NCI-H128 (cell line): ENCODE results near the gene FRRS1.
"Not testable (repeated sequence)": the region's sequence is repeated elsewhere in the genome, so short reads cannot be mapped to it uniquely, and the experiment has no call there.

ENCODE experiments used
- DNase-seq: peaks from one replicate; lab custom pipeline; 2025; ENCODE audit not compliant: unreplicated experiment; lab: John Stamatoyannopoulos, UW

FRRS1 gene, protein sequence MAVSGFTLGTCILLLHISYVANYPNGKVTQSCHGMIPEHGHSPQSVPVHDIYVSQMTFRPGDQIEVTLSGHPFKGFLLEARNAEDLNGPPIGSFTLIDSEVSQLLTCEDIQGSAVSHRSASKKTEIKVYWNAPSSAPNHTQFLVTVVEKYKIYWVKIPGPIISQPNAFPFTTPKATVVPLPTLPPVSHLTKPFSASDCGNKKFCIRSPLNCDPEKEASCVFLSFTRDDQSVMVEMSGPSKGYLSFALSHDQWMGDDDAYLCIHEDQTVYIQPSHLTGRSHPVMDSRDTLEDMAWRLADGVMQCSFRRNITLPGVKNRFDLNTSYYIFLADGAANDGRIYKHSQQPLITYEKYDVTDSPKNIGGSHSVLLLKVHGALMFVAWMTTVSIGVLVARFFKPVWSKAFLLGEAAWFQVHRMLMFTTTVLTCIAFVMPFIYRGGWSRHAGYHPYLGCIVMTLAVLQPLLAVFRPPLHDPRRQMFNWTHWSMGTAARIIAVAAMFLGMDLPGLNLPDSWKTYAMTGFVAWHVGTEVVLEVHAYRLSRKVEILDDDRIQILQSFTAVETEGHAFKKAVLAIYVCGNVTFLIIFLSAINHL

DNA sequence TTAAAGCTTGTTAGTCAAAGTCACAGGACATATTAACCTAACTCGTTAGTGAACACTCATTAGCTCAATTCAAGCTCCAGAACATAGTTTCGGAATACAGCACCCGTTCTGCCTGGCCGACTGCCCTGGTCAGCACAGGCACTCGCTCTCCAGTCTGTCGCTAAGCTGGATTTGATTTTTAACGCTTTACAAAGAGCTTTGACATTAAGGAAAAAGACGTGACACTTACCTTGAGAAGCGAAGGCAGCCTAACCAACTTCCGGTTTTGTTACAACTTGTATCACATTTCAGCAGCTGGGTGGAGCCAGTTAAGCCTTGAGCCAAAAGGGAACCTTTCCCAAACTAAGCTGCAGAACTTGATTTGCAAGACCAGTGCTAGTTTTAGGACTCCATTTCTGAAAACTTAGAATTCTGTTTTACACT lies at the start of gene FRRS1:
FRRS1 (minus strand) TSS at position 258 of the 423 bp plus-strand sequence. CDS start 17,867 bp downstream, outside the sequence.
- peak; percentile 46 for DNase-seq

DNA sequence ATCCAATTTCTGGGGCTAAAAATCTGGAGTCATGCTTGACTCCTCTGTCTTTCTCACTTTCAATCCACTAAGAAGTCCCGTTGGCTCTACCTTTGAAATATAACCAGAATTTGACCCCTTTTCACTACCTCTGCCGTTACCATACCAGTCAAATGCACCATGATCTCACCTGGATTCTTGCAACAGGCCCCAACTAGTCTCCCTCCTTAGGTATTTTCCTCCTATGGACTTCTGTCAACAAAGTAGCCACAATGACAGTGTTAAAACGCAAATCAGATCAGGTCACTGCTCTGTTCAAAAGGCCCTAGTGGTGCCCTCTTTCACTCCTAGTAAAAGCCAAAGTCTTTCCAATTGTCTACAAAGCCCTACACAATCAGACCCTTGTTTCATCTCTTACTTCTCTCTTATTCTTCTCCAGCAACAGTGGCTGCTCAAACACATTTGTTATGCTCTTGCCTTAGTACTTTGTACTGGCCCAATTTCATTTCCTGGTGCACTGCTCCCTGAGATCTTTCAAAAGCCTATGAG lies 48.0 kb upstream of the FRRS1 start:
- DNase-seq: no peak

DNA sequence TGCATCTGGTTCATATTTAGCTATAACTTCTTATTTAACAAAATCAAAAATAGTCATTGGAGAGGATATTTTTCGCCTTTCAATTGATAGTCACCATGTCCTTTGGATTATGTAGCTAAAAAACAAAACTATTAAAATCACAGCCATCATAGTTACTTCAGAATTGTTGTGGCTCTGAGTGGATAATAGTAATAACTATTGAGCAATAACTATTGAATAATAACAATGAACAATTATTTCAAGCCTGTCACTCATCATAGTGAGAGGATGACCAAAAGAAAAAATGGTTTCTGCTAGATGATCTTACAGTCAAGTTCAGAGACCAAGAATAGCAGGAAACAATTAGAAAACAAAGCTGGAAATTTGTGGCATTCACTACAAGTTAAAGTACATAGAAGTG lies 45.3 kb upstream of the FRRS1 start:
- DNase-seq: no peak

DNA sequence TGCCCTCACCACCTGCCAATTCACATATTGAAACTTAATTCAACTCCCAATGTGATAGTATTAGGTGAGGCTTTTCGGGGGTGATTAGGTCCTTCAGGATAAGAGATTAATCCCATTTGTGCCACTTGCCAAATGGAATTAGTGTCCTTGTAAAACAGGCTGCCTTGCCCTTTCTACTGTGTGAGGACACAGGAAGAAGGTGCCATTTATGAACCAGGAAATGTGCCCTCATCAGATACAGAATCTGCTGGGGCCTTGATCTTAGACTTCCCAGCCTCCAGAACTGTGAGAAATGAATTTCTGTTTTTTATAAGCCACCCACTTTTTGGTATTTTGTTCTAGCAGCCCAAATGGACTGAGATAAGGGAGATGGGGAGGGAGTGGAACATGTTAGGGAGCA lies 44.6 kb upstream of the FRRS1 start:
- no peak for DNase-seq

DNA sequence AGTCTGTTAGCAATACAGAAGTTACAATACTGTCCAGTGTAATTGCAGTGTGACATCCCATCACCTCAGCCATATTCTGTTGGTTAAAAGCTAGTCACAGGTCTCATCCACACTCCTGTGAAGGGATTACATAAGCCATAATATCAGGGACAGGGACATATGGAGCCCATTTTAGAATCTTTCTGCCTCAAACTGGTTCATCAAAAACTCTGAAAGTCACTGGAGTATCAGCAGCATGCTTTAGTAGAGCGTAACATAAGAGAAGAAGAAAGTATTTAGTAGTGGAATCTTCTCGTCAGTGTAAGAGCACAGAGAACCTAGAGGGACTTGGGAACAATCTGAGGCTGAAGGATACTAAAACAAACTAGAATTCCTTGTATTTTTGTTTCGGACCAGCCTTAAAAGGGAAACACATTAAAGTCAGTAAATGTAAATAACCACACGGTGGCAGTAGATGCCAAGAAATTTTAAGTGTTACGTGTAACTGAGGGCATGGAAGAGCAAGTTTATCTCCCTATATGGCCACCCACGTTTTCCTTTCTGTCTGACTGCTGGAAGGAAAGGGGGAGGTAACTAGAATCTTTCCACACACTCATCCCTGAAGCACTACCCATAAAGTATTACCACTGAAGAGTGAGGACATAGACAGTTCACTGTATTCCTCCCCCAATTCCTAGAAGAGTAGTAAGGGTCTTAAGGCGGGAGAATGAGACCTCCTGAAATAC lies 42.1 kb upstream of the FRRS1 start:
- peak; percentile 71 for DNase-seq

DNA sequence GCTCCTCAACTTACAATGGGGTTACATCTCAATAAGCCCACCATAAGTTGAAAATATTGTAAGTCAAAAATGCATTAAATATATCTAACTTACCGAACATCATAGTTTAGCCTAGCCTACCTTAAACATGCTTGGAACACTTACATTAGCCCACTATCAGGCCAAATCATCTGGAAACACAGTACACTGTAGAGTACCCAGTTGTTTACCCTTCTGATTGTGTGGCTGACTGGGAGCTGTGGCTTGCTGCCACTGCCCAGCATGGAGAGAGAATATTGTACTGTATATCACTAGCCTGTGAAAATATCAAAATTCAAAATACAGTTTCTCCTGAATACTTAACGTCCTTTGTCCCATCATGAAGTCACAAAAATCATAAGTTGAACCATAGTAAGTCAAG lies 40.4 kb upstream of the FRRS1 start:
- DNase-seq: no peak

DNA sequence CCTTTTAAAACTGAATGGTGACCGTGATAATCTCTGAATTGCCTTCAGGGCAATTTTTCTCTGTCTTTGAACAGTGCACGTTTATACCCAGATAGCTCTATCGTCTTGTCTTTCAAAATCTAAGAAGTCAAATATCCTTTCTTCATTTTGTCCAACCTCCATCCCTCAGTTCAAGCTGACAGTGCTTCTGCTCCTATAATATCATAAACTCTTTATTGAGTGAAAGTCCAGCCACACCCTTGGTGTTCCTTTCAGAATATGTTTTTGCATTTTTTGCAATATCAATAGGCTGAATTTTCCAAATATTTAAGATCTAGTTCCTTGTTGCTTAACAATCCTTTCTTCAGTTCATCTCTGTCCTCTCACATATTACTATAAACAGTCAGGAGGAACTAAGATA lies 35.1 kb upstream of the FRRS1 start:
- no peak for DNase-seq

DNA sequence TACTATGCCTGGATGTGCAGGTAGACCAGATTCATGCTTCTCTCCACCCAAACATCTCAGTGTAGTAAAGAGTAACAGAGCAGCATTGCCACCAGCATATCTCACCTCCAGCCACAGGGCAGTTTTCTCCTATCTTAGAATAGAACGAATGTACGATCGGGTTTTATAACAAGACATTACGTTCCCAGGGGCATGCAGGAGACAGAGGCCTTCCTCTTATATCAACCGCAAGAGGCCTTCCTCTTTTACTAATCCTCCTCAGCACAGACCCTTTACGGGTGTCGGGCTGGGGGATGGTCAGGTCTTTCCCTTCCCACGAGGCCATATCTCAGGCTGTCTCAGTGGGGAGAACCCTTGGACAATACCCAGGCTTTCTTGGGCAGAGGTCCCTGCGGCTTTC lies 27.4 kb upstream of the FRRS1 start:
- not testable (repeated sequence) for DNase-seq

DNA sequence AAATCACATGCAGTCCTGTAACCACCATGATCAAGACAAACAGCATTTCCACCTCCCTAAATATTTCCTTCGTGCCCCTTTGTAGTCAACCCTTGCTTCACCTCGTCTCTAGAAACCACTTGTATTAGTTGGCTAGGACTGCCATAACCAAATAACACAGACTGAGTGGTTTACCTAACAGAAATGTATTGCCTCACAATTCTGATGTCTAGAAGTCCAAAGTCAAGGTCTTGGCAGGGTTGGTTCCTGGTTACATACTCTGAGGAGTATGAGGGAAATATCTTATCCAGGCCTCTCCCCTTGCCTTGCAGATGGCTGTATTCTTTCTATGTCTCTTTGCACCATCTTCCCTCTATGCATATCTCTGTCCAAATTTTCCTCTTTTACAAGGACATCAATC lies 23.3 kb upstream of the FRRS1 start:
- no peak for DNase-seq

DNA sequence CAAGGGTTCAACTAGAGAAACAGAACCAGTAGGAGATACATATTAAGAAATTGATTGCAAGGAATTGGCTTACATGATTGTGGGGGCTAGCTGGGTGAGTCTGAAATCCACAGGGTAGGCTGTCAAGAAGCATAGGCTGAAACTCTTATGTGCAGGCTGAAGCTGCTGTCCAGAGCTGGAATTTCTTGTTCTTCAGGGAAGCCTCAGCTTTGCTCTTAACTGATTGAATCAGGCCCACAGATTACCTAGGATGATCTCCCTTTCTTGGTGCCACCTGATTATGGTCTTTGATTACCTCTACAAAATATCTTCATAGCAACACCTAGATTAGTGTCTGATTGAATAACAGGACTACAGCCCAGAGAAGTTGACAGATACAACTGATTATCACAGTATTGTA lies 22.5 kb upstream of the FRRS1 start:
- no peak for DNase-seq

DNA sequence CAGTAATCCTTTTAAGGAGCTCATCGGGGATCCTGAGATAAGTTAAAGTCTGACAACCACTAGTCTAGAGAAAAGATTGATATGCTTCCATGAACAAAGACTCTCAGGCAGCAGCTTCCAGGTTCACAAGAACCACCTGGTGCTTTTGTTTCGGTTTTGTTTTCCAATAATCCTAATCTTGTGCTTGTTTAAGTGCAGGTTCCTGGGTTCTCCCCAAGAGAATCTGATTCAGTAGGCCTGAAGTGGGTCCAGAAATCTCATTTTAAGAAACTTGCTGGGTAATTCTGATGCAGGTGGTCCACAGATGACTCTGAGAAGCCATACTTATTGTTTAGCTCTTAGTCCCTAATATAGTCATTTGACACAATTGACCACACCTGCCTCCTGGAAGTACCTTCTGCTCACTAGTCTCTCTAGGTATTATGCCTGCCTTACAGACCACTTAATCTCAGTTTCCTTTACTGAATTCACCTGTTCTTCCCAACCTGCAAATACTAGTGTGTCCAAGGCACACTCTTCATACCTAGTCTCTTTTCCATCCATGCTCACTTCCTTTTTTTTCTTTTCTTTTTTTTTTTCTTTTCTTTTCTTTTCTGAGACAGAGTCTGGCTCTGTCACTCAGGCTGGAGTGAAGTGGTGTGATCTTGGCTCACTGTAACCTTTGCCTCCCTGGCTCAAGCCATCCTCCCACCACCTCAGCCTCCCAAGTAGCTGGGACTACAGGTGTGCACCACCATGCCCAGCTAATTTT lies 20.5 kb upstream of the FRRS1 start:
- DNase-seq: no peak

DNA sequence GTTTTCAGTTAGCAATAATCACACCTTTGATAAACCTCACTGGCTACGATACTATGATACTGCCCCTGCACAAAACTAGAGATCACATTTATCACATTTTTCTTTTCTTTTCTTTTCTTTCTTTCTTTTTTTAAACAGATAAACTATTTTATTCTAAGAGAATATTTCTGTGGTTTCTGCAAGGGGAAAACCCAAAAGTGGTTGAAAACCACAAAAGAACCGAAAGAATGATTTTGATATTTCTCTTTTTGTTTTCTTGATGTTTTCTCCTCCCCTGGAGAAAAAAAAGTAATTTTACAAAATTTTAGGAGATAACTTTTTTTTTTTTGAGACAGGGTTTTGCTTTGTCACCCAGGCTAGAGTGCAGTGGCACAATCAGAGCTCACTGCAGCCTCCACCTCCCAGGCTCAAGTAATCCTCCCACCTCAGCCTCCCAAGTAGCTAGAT lies 18.4 kb upstream of the FRRS1 start:
- DNase-seq: no peak

DNA sequence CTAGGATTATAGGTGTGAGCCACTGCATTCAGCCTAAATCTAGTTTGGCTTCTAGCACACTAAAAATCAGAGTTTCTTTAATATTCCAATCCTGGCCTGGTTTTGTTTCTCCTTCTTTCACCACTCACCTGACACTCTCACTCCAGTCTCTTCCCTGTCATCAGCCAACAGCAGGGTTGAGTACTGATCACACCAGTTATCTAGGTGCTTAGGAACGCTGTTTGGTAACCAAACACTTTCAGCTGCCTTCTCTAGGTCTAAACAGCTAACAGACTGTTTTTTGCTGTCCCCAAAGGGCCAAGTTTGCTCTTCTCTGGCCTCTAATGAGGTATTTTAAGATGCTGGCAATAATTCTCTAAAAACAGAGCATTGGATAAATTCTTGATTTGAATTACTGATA lies 17.7 kb upstream of the FRRS1 start:
- DNase-seq: no peak

DNA sequence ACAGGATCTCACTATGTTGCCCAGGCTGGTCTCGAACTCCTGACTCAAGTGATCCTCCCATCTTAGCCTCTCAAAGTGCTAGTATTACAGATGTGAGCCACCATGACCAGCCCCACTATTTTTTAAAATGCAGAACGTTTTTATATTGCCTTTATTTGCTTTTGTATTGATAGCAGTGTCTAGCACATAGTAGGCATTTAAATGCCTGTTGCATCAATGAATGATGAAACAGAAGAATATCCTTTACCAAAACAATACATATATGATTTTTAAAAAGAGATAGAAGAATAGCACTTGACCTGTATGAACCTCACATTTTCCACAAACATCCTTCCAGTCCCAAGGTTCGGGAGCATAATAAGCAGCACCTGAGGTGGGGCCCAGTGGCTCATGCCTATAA lies 16.5 kb upstream of the FRRS1 start:
- no peak for DNase-seq

DNA sequence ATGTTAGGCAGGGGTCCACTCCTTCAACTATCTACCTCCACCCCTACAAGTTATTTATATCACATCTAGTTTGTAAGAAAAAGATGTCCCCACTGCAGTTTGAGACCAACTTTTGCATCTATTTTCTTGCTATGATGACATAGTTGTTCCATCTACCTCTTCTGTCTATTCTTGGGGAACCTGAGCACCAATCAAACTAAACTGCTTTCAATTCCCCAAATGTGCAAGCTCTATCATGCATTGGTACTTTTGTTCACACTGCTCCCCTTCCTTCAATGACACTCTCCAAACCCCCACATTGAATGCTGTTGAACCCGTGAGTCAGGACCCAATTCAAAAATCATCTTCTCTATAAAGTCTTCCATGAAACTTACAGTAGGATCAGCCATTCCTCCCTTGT lies 16.0 kb upstream of the FRRS1 start:
- DNase-seq: no peak

DNA sequence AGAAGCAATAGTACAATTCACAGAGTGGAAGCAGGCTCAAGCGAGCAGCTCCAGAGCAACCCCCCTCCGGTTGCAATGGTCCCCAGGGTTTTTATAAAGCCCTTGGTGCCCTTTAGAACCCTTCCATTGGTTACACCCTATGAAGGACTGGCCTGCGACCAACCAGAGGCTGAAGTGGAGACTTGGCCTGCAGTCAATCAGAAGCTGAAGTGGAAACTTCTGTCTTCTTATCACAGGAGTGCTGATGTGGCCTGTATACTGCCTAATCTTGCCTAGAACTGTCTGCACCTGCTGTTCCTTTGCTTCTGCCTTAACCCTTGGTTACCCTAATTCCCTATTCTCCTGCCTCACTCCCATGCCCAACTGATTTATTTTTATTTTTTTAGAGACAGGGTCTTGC lies 15.4 kb upstream of the FRRS1 start:
- no peak for DNase-seq

DNA sequence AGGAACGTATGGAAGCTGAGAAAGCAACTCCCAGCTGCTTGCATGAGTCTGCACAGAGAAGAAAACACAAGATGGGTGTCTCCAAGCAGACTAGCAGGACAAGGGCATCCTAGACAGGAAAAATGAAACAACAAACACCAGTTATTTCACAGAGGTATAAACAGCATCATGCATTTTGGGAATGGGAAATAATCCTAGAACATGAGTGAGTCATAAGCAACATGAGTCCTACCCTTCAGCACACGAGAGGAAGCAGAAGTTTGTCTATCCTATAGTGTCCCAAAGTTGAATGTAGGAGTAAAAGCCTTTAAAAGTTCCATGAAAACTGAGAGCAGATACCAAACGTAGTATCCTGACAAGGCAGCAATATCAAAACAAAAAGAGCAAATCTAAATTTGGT lies 11.3 kb upstream of the FRRS1 start:
- DNase-seq: no peak

DNA sequence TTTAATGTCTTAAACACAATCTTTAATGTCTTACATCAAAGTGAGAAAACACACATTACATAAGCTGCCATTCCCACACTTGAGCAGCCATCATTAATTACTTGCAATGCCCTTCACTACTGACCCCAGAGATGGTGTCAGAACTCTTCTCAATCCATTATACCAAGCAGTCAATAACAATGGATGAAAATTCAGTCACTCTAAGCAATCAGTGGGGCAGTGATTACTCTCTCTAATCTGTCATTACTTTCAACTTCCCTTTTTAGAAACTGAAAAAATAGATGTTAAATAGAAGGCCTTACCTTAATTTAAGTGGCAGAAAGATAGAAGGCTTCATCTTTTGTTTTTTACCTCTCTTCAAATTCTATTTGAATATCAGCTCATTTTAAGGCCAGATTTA lies 9.7 kb upstream of the FRRS1 start:
- DNase-seq: no peak

DNA sequence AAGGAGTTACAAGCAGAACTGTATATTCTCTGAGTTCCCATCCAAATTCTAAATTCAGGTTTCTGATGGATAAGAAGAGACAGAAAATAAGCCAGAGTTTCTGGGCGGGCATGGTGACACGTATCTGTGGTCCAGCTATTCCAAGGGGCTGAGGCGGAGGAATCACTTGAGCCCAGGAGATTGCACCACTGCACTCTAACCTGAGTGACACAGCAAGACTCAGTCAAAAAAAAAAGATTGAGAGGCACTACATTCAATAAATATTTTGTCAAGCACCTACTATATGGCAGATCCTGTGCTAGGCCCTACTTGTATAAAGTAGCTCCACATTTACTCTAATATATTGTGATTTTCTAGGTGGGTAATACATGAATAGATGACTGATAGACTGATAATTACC lies 6.4 kb upstream of the FRRS1 start:
- DNase-seq: no peak

DNA sequence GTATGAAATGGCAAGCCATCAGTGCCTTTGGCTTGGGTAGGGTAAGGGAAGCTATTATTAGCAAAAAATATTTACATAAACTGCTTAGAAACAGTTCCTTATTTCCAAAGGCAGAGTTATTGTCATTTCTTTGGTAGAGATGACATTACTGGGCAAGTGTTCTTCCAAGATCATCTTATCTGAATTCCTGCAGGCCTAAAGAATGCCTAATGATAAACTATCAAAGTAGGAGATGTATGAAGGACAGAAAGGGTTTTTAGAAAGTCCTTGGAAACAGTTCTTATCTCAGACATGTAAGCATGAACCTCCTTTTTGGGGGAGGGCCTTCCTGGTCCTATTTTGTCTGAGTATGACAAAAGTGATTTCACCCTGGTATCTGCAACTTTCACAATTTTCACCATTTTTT lies 5.1 kb upstream of the FRRS1 start:
- DNase-seq: no peak
